Dermis blood vessel endothelial cell (primary cell): ENCODE measurements around the gene GGTLC3. TPM values are rescaled to one million over a fixed set of nuclear protein-coding genes. Genes with fewer than 3 reads are reported as not detected.
"Not testable (repeated sequence)": the region's sequence is repeated elsewhere in the genome, so short reads cannot be mapped to it uniquely, and the experiment has no call there.

Experiments
- DNase-seq: peaks from one replicate; pipeline ENCODE4 v3.0.0; 2010
- total RNA-seq: library from RNA; depleted of rRNA; stranded (reverse); fragments of >200 nt; gene quantifications from 2 replicates; pipeline ENCODE4 v1.2.3, GENCODE V29; 2014

Gene GGTLC3
- total RNA-seq, 1 donor from 2014 or later, result not detected

DNA sequence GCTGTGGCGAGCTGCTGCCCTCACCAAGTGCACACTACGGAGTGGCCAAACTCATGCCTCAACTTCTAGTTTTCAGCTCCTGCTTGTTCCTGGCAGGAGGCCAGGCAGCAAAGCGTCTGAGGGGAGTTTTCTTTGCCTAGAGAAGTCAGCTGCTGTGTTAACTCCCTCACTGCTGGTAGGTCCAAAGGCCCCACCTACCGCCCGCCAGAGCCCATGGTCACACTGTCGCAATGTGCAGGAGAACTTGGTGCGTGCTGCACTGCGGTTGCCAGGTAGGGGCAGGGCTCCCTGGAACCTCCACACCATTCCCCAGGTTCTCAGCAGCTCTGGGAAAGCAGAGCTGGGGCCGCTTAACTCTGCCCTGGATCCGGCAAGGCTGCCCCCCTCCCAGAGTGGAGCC, 5.6 kb downstream of the GGTLC3 start:
- not testable (repeated sequence) for DNase-seq

- not testable (repeated sequence) for DNase-seq
Measured at GRCh38 chr22:18511327-18511726, 6.6 kb downstream of the GGTLC3 start.

GRCh38 chr22:18496227-18496626, 21.7 kb downstream of the GGTLC3 start:
- DNase-seq, result not testable (repeated sequence)

Other genes starting within 250 kb of the GGTLC3 start
- 1.2 and 1.9 TPM in 2 replicates for gene TMEM191B, start 9.6 kb upstream of the GGTLC3 start, total RNA-seq
- 0.28 and 0.51 TPM in 2 replicates for gene RIMBP3, start 93.8 kb upstream of the GGTLC3 start, total RNA-seq